SK-N-SH (cell line): ENCODE results near the gene PHF21B. TPM values are rescaled to one million over a fixed set of nuclear protein-coding genes. Genes with fewer than 3 reads are reported as not detected.

ENCODE experiments used
- CTCF ChIA-PET: fragments of 300-600, 350-600 bp; formaldehyde crosslinking; extraction: SDS; loops from one replicate; lab custom pipeline; 2021; lab: Yijun Ruan, JAX
- POLR2A ChIA-PET: fragments of 350-600 bp; sonication (Branson Sonifier 250); formaldehyde crosslinking; extraction: SDS; loops from one replicate; lab custom pipeline; 2020; ENCODE audit warnings: antibody characterized with exemption, inconsistent platforms; lab: Yijun Ruan, JAX
- DNase-seq: peaks from one replicate; pipeline ENCODE4 v3.0.0; 2012
- H2AFZ ChIP-seq: fragments of 200-600 bp; sonication (generic); 2 replicates; pipeline ENCODE4 v1.8.1; 2016; ENCODE audit warnings: antibody characterized with exemption, mild to moderate bottlenecking, low read depth
- H3F3A ChIP-seq: fragments of 200-600 bp; sonication (generic); replicated peaks from 2 replicates; pipeline ENCODE3; 2016; ENCODE audit warnings: antibody characterized with exemption, mild to moderate bottlenecking; ENCODE audit not compliant: insufficient read depth
- H3K27ac ChIP-seq, 2 experiments: fragments of 200-500 bp in 1 of 2; fragments of 200-600 bp in 1 of 2; sonication (Bioruptor generic) in 1 of 2; sonication (generic), shearing (Covaris generic) in 1 of 2; 2 replicates each; pipeline versions ENCODE4 v1.5.1 to v1.6.1; 2014 to 2016; ENCODE audit warnings: low read depth in 2 of 2, inconsistent platforms in 1 of 2, low read length in 1 of 2, mild to moderate bottlenecking in 1 of 2, mixed read lengths in 1 of 2
- H3K27me3 ChIP-seq: fragments of 200-600 bp; sonication (generic), shearing (Covaris generic); 2 replicates; pipeline ENCODE4 v1.6.1; 2016; ENCODE audit warnings: mixed run types; ENCODE audit not compliant: insufficient read depth
- H3K36me3 ChIP-seq, 2 experiments: fragments of 200-500 bp in 1 of 2; fragments of 200-600 bp in 1 of 2; sonication (Bioruptor generic) in 1 of 2; sonication (generic) in 1 of 2; replicated peaks in 1 of 2; 2 replicates each; pipeline versions ENCODE3 to v1.5.1; 2014 to 2016; ENCODE audit warnings: low read length in 1 of 2, mild to moderate bottlenecking in 1 of 2; ENCODE audit not compliant: insufficient read depth in 2 of 2, control insufficient read depth in 1 of 2
- H3K4me1 ChIP-seq, 2 experiments: fragments of 200-500 bp in 1 of 2; fragments of 200-600 bp in 1 of 2; sonication (Bioruptor generic) in 1 of 2; sonication (generic), shearing (Covaris generic) in 1 of 2; 2 replicates each; pipeline versions ENCODE4 v1.5.1 to v1.6.1; 2014 to 2016; ENCODE audit warnings: low read depth in 1 of 2, low read length in 1 of 2, mixed run types in 1 of 2; ENCODE audit not compliant: insufficient read depth in 2 of 2, control insufficient read depth in 1 of 2
- H3K4me2 ChIP-seq: fragments of 200-600 bp; sonication (generic), shearing (Covaris generic); 2 replicates; pipeline ENCODE4 v1.6.1; 2017; ENCODE audit warnings: mixed run types
- H3K4me3 ChIP-seq, 2 experiments: fragments of 200-500 bp in 1 of 2; fragments of 200-600 bp in 1 of 2; sonication (Bioruptor generic) in 1 of 2; sonication (generic), shearing (Covaris generic) in 1 of 2; 2 replicates each; pipeline versions ENCODE4 v1.5.1 to v1.8.1; 2014 to 2016; ENCODE audit warnings: low read depth in 2 of 2, inconsistent platforms in 1 of 2, low read length in 1 of 2, mild to moderate bottlenecking in 1 of 2, mixed read lengths in 1 of 2, moderate library complexity in 1 of 2
- H3K79me2 ChIP-seq: fragments of 200-600 bp; sonication (generic); 2 replicates; pipeline ENCODE4 v1.8.1; 2017; ENCODE audit warnings: mild to moderate bottlenecking; ENCODE audit not compliant: insufficient read depth
- H3K9ac ChIP-seq: fragments of 200-600 bp; sonication (generic); 2 replicates; pipeline ENCODE4 v1.6.1; 2017; ENCODE audit warnings: mixed run types
- H3K9me2 ChIP-seq: fragments of 200-600 bp; sonication (generic); 2 replicates; pipeline ENCODE4 v1.6.1; 2017; ENCODE audit warnings: mixed run types
- H3K9me3 ChIP-seq: fragments of 200-600 bp; sonication (generic); 2 replicates; pipeline ENCODE4 v1.6.1; 2017; ENCODE audit warnings: mixed run types, mild to moderate bottlenecking, moderate library complexity
- H4K20me1 ChIP-seq: fragments of 200-600 bp; sonication (generic); 2 replicates; pipeline ENCODE4 v1.6.1; 2017; ENCODE audit warnings: mild to moderate bottlenecking, mixed run types; ENCODE audit not compliant: insufficient read depth
- CHD2 ChIP-seq: fragments of 150-350 bp; IDR thresholded peaks from 2 replicates; pipeline ENCODE4 v1.6.1; 2018; ENCODE audit warnings: low read length; ENCODE audit not compliant: partially characterized antibody
- EZH2phosphoT487 ChIP-seq: fragments of 200-600 bp; sonication (generic); IDR thresholded peaks from 2 replicates; pipeline ENCODE4 v1.6.1; 2017; ENCODE audit warnings: low read depth, mixed run types, mild to moderate bottlenecking, antibody characterized with exemption, moderate library complexity, borderline replicate concordance
- FOSL2 ChIP-seq: IDR thresholded peaks from 2 replicates; pipeline ENCODE4 v1.4.0; 2012; ENCODE audit warnings: low read depth, mild to moderate bottlenecking, moderate library complexity, borderline replicate concordance
- FOXJ3 ChIP-seq: sonication (generic); formaldehyde crosslinking; IDR thresholded peaks from 2 replicates; pipeline ENCODE4 v1.5.1; 2020; ENCODE audit warnings: mild to moderate bottlenecking, missing genetic modification reagents
- FOXM1 ChIP-seq: IDR thresholded peaks from 2 replicates; pipeline ENCODE4 v1.4.0; 2012; ENCODE audit warnings: low read depth, mild to moderate bottlenecking
- MEF2A ChIP-seq: IDR thresholded peaks from 2 replicates; pipeline ENCODE4 v1.4.0; 2012; ENCODE audit warnings: low read depth, borderline replicate concordance
- RAD21 ChIP-seq: IDR thresholded peaks from 2 replicates; pipeline ENCODE4 v1.6.1; 2012; ENCODE audit warnings: mild to moderate bottlenecking, low read length
- SIN3A ChIP-seq: IDR thresholded peaks from 2 replicates; pipeline ENCODE4 v1.6.1; 2012; ENCODE audit warnings: low read depth, mild to moderate bottlenecking, low read length, moderate library complexity, borderline replicate concordance
- YY1 ChIP-seq: IDR thresholded peaks from 2 replicates; pipeline ENCODE4 v1.4.0; 2012; ENCODE audit warnings: low read depth, mild to moderate bottlenecking
- WGBS: methylation state at CpG from one replicate; pipeline ENCODE4 v1.1.6; 2017; ENCODE audit warnings: low lambda C conversion rate; 5-methylcytosine and 5-hydroxymethylcytosine counted together
- polyA plus RNA-seq, 3 experiments: library from polyadenylated mRNA; depleted of rRNA; stranded (reverse); fragments of >200 nt; gene quantifications; 2 replicates each; pipeline ENCODE4 v1.2.3, GENCODE V29; 2012
- TF ChIP-seq, protein P1 (sequence below): fragments of 200-600 bp; sonication (generic); IDR thresholded peaks from 2 replicates; pipeline ENCODE4 v1.6.1; 2017; ENCODE audit warnings: antibody characterized with exemption, mild to moderate bottlenecking, moderate library complexity
- TF ChIP-seq, protein P2 (sequence below): IDR thresholded peaks from 2 replicates; pipeline ENCODE4; 2012
- TF ChIP-seq, protein P3 (sequence below): IDR thresholded peaks from 2 replicates; pipeline ENCODE4 v1.4.0; 2012; ENCODE audit warnings: low read depth, borderline replicate concordance
- TF ChIP-seq, protein P4 (sequence below): IDR thresholded peaks from 2 replicates; pipeline ENCODE4 v1.4.0; 2012; ENCODE audit warnings: low read depth

PHF21B gene
- polyA plus RNA-seq, 1 of the 3 experiments (the other 2 are of a cell fraction) = 0.76 TPM

DNA sequence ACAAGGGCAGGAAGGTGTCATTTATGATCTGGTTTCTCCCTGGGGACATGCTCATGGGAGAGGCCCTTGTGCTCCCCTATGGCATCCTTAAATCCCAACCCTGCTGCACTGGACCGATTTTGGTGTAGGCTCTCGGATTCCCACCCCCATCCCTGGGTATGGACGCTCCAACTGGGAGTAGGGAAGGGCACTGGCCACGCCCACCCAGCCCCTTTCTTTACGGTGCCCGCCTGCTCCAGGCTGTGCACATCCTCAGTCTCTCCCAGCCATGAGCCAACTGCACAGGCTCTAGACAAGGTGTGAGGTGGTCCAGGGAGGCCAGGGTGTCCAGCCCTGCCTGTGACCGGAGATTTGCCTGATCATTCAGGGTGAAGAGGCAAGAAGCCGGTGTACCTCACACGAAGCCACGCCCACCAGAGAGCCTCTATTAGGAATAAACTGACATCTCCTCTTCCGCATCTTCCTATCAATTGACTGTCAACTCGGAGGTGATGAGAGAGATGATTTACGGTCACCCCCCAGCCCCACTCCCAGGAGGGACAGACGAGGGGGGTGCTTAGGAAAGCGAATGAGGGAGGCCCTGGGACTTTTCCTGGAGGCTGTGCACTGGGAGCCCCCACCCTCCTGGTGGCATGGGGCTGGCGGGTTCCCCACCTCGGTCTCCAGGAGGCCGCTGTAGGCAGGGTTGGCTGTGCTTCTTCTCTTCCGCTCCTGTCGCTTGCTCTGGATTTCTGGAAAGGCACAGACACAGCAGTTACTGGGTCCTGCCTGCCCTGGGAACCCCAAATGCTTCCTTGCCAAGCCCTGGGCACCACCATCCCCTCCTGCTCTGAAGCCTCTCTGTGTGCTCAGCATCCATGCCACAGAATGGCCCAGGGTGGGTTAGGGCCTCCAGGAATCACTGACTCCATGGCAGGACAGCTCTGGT is 116.7 kb downstream of the PHF21B start:
- no peak overlapping the region for H3K4me2 ChIP-seq
- no peaks in the 10 kb centered on the region for H3K9me2 ChIP-seq
- no peaks in the 10 kb centered on the region for H3K79me2 ChIP-seq
- TF ChIP-seq FOSL2 (no peak), FOXJ3 (CRISPR knock-in tag) (no peak)
- TF ChIP-seq, protein P1, sequence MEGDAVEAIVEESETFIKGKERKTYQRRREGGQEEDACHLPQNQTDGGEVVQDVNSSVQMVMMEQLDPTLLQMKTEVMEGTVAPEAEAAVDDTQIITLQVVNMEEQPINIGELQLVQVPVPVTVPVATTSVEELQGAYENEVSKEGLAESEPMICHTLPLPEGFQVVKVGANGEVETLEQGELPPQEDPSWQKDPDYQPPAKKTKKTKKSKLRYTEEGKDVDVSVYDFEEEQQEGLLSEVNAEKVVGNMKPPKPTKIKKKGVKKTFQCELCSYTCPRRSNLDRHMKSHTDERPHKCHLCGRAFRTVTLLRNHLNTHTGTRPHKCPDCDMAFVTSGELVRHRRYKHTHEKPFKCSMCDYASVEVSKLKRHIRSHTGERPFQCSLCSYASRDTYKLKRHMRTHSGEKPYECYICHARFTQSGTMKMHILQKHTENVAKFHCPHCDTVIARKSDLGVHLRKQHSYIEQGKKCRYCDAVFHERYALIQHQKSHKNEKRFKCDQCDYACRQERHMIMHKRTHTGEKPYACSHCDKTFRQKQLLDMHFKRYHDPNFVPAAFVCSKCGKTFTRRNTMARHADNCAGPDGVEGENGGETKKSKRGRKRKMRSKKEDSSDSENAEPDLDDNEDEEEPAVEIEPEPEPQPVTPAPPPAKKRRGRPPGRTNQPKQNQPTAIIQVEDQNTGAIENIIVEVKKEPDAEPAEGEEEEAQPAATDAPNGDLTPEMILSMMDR = no peak
- TF ChIP-seq, protein P2, sequence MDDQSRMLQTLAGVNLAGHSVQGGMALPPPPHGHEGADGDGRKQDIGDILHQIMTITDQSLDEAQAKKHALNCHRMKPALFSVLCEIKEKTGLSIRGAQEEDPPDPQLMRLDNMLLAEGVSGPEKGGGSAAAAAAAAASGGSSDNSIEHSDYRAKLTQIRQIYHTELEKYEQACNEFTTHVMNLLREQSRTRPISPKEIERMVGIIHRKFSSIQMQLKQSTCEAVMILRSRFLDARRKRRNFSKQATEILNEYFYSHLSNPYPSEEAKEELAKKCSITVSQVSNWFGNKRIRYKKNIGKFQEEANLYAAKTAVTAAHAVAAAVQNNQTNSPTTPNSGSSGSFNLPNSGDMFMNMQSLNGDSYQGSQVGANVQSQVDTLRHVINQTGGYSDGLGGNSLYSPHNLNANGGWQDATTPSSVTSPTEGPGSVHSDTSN = no peak
- ChIA-PET CTCF (no interaction called here), POLR2A (no interaction called here)
- H3K36me3 ChIP-seq = no peaks in the 10 kb centered on the region
- DNase-seq = no peak
- H2AFZ ChIP-seq = no peak overlapping the region
- H3K4me3 ChIP-seq = no peak overlapping the region
- no peaks in the 10 kb centered on the region for H3F3A ChIP-seq
- no peaks in the 10 kb centered on the region for H4K20me1 ChIP-seq
- no peaks in the 10 kb centered on the region for H3K9me3 ChIP-seq
- no peaks in the 10 kb centered on the region for H3K27me3 ChIP-seq
- WGBS = 67% methylated on average over 15 of the region's 20 CpGs
- no peak overlapping the region for H3K27ac ChIP-seq
- H3K9ac ChIP-seq = no peak overlapping the region
- H3K4me1 ChIP-seq = peaks cover 0 to 3% of the 10 kb centered on the region in 2 experiments; a peak in 1 of 4 replicates

DNA sequence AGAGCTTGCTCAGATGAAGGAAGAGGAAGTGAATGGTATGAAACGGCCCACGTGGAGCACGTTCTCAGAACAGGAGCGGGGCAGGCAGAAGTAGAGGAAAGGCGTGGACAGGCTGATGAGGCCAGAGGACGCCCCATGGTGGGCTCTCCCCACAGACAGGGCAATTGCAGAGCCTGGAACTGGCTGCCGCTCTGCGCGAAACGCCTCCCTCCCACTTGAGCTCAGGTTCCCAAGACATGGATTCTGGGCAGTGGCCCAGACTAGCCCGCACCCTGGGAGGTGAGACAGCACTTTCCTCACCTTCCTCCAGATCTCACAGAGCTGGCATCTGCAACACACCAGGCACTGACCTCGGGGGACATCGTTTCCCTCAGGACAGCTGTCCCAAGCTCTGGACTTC is 117.6 kb downstream of the PHF21B start:
- Histone ChIP-seq H3F3A (no peaks in the 10 kb centered on the region), H3K4me2 (no peak overlapping the region), H3K9ac (no peak overlapping the region), H2AFZ (no peak overlapping the region), H3K27me3 (no peaks in the 10 kb centered on the region), H3K4me1 (peaks cover 0 to 3% of the 10 kb centered on the region in 2 experiments; a peak in 1 of 4 replicates), H3K27ac (no peak overlapping the region), H3K9me2 (no peaks in the 10 kb centered on the region), H3K9me3 (no peaks in the 10 kb centered on the region), H3K4me3 (no peak overlapping the region), H4K20me1 (no peaks in the 10 kb centered on the region), H3K36me3 (no peaks in the 10 kb centered on the region), H3K79me2 (no peaks in the 10 kb centered on the region)
- ChIA-PET POLR2A (no interaction called here), CTCF (no interaction called here)
- 57% methylated on average over 8 of the region's 13 CpGs for WGBS
- no peak for DNase-seq
- TF ChIP-seq YY1 (no peak), RAD21 (no peak), FOXM1 (no peak), CHD2 (no peak), EZH2phosphoT487 (no peak), MEF2A (no peak), FOSL2 (no peak), SIN3A (no peak)
- TF ChIP-seq, protein P1 = no peak
- TF ChIP-seq, protein P3, sequence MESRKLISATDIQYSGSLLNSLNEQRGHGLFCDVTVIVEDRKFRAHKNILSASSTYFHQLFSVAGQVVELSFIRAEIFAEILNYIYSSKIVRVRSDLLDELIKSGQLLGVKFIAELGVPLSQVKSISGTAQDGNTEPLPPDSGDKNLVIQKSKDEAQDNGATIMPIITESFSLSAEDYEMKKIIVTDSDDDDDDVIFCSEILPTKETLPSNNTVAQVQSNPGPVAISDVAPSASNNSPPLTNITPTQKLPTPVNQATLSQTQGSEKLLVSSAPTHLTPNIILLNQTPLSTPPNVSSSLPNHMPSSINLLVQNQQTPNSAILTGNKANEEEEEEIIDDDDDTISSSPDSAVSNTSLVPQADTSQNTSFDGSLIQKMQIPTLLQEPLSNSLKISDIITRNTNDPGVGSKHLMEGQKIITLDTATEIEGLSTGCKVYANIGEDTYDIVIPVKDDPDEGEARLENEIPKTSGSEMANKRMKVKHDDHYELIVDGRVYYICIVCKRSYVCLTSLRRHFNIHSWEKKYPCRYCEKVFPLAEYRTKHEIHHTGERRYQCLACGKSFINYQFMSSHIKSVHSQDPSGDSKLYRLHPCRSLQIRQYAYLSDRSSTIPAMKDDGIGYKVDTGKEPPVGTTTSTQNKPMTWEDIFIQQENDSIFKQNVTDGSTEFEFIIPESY = no peak
- TF ChIP-seq, protein P4, sequence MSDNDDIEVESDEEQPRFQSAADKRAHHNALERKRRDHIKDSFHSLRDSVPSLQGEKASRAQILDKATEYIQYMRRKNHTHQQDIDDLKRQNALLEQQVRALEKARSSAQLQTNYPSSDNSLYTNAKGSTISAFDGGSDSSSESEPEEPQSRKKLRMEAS = no peak
